H1 (cell line): ENCODE data around the gene KLF16. TPM values are rescaled to one million over a fixed set of nuclear protein-coding genes. Genes with fewer than 3 reads are reported as not detected.

Source experiments
- EGR1 ChIP-seq: IDR thresholded peaks from 2 replicates; pipeline ENCODE4 v1.6.1; 2011; ENCODE audit warnings: low read depth, low read length, borderline replicate concordance
- RNF2 ChIP-seq: fragments of 200-900, 300-1000 bp; sonication (generic); IDR thresholded peaks from 2 replicates; pipeline ENCODE4 v1.7.1; 2016; ENCODE audit warnings: borderline replicate concordance, low read depth, mild to moderate bottlenecking, antibody characterized with exemption, low read length; ENCODE audit not compliant: poor library complexity, severe bottlenecking; ENCODE audit errors: missing control alignments
- ZNF274 ChIP-seq: IDR thresholded peaks from 2 replicates; pipeline ENCODE4 v1.7.0; 2012; ENCODE audit warnings: low read length, borderline replicate concordance; ENCODE audit errors: extremely low read depth
- polyA plus RNA-seq, 7 experiments: library from polyadenylated mRNA; depleted of rRNA in 3 of 7; stranded (reverse) in 5 of 7; unstranded in 2 of 7; fragments of >200 nt in 5 of 7; fragments of 200-250 nt in 2 of 7; gene quantifications; 1 replicate in 5 of 7; 2 replicates in 1 of 7; 4 replicates in 1 of 7; pipeline versions ENCODE4 v1.2.1 to v1.2.3, GENCODE V29; 2011 to 2013; ENCODE audit warnings: missing spikeins in 2 of 7, mixed read lengths in 2 of 7
- total RNA-seq: library from RNA; stranded (reverse); fragmentation: NEBNext Ultra II Directional; extraction: Animal tissue kit (Norgen Biotek cat#: 25700); gene quantifications from 2 replicates; pipeline ENCODE4 v1.2.1, GENCODE V29; 2021

The KLF16 gene
- total and polyA plus RNA-seq, 2 of the 8 experiments (the other 6 are each of a cell fraction or from before 2014, with no cell fraction given): 14.3 to 45.9 TPM

- no peak for TF ChIP-seq RNF2
- no peak for TF ChIP-seq EGR1
- no peak for TF ChIP-seq ZNF274
Observed at GRCh38 chr19:1806184-1807029, 57.0 kb downstream of the KLF16 start (continued).
